HG03432 (cell line): ENCODE results near the gene TSPAN16.
"Not testable (repeated sequence)": the region's sequence is repeated elsewhere in the genome, so short reads cannot be mapped to it uniquely, and the experiment has no call there.

Source experiments
- ATAC-seq: cut with Tn5 transposase; IDR thresholded peaks from one replicate; pipeline ENCODE4 v1.9.1; 2021; ENCODE audit warnings: mild to moderate bottlenecking, moderate library complexity; ENCODE audit not compliant: unreplicated experiment

TSPAN16 gene

DNA sequence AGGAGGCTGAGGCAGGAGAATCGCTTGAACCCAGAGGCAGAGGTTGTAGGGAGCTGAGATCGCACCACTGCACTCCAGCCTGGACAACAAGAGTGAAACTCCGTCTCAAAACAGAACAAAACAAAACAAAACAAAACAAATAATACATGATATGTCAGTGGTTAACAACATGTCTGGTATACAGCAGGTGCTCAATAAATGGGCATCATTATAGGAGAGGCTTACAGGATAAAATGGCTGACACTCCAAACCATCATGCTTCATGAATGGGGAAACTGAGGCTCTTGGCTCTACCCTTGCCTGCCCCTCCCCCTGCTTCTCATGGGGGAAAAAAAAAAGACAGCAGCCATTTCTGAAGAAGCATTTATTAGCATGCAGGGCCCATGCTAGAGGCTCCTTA is 46.5 kb downstream of the TSPAN16 start:
- no peak for ATAC-seq

- no peak for ATAC-seq
These were observed 49.3 kb downstream of the TSPAN16 start for GRCh38 chr19:11345122-11345803.

DNA sequence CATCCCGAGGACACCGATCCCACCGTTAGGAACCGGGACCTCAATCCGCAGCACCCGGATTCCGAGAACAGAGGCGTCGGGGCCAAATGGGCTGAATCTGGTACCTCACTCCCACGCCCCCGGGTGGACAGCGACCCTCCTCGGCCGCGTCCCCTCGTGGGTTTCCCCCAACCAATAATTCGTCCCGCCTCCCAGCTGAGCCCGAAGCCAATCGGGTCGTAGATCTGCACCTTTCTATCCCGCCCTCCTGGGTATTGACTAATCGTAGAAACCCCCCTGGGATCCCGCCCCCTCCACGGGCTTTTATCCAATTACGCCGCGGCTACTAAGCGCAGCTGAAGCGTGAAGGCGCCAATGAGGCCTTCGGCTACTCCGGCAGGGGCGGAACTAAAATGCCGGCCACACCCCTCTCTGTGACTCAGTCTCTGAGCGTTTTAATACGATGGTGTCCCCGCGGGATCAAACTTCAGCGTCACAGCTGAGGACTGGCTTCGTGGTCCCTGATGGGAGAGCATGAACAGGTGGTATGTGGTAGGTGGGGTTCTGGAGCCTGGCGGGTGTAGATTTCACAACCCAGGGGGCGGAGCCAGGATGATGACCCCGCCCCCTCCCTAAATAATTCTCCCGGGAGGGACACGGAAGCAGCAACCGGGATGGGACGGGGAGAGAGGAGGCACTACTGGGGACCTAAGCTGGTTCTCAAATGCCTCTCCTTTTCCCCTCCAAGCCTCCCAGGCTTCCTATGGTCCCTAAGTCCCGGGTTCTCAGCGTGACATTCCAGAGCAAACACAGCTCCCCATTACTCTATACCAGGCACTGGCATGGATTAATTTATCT is 50.4 kb downstream of the TSPAN16 start, which contains the start of the genes CCDC159 and TMEM205:
TSS of gene CCDC159 (plus strand) at position 416 of the 837 bp plus-strand sequence. CDS start at position 504, 88 bp downstream.
TSS of gene TMEM205 (minus strand) at position 165 of the 837 bp plus-strand sequence. CDS start 649 bp downstream, outside the sequence.
- peak; percentile 88 for ATAC-seq

DNA sequence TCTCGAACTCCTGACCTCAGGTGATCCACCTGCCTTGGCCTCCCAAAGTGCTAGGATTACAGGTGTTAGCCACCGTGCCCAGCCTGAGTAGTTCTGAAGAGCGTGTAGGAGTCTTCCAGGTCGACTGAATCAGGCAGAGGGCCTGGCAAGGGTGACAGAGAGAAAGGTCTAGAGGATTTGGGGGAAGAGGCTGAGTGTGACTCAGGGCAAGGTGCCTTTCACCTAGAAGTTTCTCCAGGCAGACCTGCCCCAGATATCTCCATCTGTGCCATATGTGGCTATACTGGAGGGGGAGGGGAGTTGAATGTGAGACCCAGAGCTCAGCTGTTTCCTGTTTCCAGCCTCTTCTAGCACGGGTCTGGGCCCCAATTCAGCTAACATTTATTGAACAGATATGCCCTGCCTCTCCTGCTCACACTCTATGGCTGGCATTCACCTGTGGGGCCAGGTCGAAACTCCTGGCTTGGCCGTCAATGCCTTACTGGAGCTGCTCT is 51.6 kb downstream of the TSPAN16 start:
- ATAC-seq, result no peak

GRCh38 chr19:11349171-11349570 is 53.2 kb downstream of the TSPAN16 start:
- ATAC-seq, result no peak

DNA sequence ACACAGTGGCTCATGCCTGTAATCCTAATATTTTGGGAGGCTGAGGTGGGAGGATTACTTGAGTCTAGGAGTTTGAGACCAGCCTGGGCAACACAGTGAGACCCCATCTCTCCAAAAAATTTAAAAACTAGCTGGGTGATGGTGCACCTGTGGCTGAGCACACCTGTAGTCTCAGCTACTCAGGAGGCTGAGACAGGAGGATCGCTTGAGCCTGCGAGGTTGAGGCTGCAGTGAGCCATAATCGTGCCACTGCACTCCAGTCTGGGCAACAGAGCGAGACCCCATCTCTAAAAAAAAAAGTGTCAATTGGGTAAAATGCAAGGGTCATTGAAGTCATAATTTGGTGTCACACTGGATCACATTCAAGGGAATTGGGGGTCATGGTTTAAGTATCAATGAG is 58.1 kb downstream of the TSPAN16 start:
- not testable (repeated sequence) for ATAC-seq

DNA sequence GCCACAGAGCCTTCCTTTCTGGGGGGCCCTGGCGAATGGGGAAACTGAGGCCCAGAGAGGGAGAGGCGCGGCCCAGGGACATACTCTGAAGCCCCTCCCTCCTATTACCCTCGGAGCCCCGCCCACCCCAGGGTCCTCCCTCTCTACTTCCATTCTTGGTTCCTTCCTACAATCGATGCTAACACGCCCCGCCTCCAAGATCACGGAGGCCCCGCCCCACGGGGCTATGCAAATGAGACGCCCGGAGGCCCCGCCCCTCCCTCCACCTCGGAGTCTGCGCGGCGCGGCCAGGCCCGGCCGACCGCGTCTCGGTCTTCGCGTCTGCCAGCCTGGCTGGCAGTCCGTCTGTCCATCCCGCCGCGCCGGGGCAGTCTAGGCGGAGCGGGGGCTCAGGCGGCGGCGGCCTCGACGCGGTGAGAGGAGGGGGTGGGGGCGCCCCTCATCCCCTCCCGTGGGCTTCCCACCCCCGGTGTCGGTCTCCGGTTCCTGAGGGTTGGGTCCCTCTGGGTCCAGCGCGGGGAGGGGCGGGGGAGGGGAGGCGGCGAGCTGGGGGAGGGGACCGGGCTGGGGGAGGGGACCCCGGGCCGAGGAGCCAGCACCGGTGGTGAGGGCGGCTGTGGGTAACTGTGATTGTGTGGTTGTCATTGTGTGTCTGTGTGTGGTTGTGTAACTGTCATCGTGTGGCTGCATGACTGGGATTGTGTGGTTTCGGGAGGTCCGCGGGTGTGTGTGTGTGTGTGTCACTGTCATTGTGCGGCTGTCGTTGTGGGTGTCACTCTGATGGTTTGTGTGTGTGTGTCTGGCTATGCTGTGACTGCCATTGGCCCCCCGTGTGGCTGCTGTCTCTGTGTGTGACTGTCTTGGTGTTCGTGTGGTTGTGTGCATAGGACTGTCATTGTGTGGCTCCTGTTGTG is 59.5 kb downstream of the TSPAN16 start, which contains the start of gene PLPPR2:
TSS of gene PLPPR2 (plus strand) at position 273 of the 914 bp plus-strand sequence. CDS start 2,242 bp downstream, outside the sequence.
- no peak for ATAC-seq

DNA sequence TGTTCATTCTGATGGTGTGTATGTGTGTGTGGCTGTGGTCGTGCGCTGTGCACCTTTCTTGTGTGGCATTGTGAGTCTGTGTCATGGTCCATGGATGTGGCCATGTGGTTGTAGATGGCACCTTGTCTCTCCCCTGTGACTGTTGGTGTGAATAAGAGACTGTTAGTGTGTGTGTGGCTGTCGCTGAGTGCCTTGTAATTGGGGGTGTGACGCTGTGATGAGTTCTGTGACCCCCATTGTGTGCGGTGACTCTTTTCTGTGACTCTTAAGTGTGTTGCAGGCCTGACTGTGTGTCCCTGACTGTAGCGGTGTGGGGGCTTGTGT is 60.1 kb downstream of the TSPAN16 start:
- no peak for ATAC-seq

DNA sequence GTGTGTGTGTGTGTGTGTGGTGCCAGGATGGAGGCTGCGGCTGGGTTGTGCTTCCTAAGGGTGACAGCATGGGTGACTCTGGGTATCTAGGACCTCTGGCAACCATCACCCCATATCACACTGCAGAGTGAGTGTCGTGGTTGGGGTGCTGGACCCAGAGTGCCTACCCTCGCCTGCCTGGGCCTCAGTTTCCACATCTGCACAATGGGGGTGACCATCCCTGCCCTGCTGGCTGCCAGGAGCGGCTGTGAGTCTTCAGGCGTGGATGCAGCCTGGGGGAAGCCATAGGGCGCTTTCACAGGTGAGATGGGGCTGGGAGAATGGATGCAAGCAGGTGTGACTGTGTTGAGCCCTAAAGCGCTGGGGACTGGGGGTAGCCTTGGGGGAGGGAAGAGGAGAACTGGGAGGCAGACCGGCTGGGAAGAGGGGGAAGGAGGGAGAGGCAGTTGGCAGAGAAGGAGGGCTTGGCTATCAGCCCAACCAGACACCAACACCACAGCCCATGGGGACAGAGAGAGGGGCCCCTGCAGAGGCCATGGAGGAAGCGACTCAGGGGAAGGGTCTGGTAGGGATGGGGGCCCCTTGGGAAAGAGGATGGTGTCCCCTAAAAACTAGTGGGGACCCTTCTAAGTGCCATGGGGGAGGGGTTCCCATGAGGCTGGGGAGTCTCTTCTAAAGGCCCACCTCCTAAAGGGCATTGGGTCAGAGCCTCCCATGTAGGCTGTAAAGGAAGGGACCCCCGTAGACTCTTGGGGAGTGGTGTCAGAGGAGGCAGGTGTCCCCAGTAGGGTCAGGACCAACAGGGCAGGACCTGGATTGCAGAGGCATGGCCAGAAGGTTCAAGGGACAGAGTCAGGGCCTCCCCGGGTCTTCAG is 61.0 kb downstream of the TSPAN16 start:
- no peak for ATAC-seq

DNA sequence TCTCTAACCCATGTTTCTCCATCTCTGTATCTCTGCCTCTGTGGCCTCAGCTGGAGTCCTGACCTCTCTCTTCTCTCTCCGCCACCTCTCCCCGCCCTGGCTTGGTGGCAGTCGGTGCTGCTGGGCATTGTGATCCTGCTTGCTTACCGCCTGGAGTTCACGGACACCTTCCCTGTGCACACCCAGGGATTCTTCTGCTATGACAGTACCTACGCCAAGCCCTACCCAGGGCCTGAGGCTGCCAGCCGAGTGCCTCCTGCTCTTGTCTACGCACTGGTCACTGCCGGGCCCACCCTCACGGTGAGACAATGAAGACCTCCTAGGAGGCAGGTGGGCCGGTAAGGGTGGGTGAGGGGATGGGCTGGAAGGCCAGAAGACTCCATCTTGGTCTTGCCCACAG is 63.5 kb downstream of the TSPAN16 start:
- ATAC-seq, result no peak

- no peak for ATAC-seq
These were observed 65.2 kb downstream of the TSPAN16 start for GRCh38 chr19:11361037-11361770.

DNA sequence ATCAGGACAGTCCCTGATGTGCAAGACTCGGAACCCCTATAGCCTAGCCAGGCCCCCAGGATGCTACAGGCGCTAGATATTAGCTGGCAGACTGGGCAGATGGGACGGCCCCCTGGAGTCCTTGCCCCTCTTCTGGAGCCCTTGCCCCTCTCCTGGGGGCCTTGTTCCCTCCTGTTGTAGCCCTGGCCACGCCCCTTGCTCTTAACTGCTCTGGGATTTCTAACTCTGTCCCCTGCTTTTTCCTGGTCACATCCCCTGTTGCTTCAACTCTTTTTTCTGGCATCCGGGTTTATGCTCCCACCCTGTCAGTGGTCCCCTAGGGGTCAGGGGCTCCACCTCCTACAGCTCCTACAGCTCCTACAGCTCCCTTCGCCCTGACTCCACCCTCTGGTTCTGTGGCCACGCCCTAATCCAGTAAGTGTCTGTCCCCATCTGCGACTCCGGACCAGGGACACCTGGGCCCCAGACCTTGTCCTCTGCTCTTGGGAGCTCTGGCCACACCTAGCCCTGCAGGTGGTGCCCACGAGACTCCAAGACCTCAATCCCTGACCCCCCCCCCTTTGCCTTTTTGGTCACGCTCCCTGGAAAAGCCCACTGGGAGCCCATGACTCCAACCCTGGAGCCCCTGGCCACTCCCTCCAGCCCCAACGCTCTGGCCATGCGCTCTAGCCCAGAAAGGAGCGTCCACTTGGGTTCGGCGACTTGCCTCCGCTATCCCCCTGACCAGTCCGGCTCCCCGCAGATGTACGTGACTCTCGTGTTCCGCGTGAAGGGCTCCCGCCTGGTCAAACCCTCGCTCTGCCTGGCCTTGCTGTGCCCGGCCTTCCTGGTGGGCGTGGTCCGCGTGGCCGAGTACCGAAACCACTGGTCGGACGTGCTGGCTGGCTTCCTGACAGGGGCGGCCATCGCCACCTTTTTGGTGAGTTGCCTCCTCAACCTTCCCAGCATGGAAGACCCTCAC is 66.1 kb downstream of the TSPAN16 start:
- ATAC-seq, result no peak

DNA sequence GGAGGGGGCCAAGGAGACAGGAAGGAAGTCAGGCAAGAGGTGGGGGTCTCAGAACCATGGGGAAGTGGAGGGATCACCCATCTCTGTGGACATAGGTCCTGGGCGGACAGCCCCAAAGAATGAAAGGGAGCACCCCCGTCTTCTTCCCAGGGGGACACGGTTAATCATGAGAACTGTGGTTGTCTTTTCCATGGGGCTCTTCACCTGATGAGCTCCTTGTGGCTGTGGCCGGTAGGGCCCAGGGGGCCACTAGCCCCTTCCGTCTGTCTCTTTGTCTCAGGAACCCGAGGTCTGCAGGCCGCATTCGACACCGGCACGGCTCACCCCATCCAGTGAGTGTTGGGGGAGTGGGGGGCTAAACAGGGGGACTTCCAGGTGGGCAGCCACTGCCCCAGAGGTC is 67.9 kb downstream of the TSPAN16 start:
- no peak for ATAC-seq

- no peak for ATAC-seq
These were observed 68.4 kb downstream of the TSPAN16 start for GRCh38 chr19:11364296-11364904.

- no peak for ATAC-seq
These were observed 69.0 kb downstream of the TSPAN16 start for GRCh38 chr19:11364935-11365334.
